Stimulated activated CD8-positive, alpha-beta memory T cell treated with anti-CD3 and anti-CD28 coated beads, Interleukin-15, amount 100 ng/mL, for 24 hours (primary cell): ENCODE measurements around the gene WDR53.
A peak's percentile ranks its signal among the peaks of the same experiment; 100 is the strongest.
"Not testable (repeated sequence)": the region's sequence is repeated elsewhere in the genome, so short reads cannot be mapped to it uniquely, and the experiment has no call there.

Source experiments
- DNase-seq: peaks from one replicate; pipeline ENCODE4 v3.0.0-alpha.2; 2020; ENCODE audit warnings: low read depth

Gene WDR53

GRCh38 chr3:196558476-196558875 is 9.9 kb downstream of the WDR53 start:
- no peak for DNase-seq

DNA sequence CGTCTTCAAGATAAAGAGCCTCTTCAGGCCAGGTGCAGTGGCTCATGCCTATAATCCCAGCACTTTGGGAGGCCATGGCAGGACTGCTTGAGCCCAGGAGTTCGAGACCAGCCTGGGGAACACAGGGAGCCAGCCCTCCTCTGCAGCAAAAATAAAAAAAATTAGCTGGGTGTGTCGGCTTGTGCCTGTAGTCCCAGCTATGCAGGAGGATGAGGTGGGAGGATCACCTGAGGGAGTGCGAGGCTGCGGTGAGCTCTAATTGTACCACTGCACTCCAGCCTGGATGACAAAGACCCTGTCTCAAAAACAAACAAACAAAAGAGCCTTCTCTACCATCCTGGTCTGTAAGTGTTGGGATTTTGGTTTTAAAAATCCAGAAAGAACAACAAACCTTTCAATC is 11.1 kb downstream of the WDR53 start:
- no peak for DNase-seq

DNA sequence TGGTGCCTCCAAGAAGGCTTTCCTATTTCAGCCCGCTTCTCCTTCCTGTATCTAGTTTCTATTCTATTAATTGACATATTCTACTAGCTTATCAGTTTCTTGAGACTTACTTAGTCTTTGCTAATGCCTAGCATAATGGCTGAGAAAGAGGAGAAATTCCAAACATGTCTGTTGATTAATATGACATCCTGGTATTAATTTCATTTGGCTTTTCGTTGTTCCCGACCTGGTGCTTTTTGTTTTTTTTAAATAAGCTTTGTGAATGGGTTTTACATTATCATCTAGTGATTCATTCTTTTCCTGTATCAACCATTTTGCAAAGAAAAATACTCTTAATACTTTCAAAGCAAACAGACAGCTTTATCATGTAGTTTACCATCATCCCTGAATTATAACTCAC is 13.1 kb downstream of the WDR53 start:
- DNase-seq, result no peak

DNA sequence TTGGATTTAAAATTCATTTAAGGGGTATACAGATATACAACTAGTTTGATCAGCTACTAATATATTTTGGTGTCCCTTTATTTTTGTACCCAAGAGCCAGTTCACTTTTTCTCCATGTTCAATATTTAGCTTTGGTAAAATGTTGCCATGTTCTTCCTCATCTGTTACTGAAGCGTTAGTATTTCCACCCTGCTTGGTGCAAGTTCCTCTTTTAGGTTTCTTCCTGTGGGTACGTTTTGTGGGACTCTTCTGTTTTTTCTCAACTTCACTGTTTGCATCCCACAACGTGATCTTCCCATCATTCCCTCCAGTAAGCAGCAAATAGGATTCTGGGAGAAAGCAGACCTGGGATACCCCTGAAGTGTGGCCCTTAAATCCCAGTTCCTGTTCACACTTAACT is 14.1 kb downstream of the WDR53 start:
- DNase-seq, result no peak

DNA sequence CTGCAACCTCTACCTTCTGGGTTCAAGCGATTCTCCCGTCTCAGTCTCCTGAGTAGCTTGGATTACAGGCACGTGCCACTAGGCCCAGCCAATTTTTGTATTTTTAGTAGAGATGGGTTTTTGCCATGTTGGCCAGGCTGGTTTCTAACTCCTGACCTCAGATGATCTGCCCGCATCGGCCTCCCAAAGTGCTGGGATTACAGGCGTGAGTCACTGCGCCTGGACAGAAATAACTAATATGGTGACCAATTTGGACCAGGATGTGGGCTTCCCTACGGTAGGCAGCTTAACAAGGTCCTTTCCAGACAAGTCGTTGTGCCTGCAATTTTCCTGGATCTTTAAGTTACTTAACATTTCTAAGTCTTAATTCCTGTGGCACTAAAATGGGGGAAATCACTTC is 14.8 kb downstream of the WDR53 start:
- no peak for DNase-seq

GRCh38 chr3:196552253-196552652 is 16.1 kb downstream of the WDR53 start:
- DNase-seq, result no peak

- DNase-seq, result not testable (repeated sequence)
These were observed 18.2 kb downstream of the WDR53 start for GRCh38 chr3:196550172-196550571.

DNA sequence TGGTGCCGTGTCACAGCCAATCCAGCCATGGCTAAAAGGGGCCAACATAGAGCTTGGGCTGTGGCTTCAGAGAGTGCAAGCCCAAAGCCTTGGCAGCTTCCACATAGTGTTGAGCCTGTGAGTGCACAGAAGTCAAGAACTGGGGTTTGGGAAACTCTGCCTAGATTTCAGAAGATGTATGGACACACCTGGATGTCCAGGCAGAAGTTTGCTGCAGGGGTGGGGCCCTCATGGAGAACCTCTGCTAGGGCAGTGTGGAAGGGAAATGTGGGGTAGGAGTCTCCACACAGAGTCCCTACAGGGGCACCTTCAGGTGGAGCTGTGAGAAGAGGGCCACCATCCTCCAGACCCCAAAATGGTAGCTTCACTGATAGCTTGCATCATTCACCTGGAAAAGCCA is 19.0 kb downstream of the WDR53 start:
- not testable (repeated sequence) for DNase-seq

GRCh38 chr3:196547067-196547466 is 21.3 kb downstream of the WDR53 start:
- no peak for DNase-seq

DNA sequence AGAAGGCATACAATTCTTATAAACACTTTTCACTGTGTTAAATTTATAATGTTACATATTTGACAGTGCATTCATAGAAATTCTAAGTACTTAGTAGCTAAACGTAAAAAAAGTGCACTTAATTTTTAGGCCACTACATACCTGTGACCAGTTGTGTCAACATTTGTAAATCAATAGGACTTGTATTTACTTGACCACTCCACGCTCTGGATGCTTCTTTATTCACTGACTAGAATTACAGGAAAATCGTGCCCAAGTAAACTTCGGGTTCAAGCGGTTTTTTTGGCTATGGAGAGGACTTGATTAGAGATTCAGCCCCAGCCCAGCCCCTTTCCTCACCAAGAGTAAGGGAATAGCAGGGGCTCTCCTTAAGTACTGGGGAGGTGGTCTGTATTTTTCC is 21.8 kb downstream of the WDR53 start:
- DNase-seq, result no peak

DNA sequence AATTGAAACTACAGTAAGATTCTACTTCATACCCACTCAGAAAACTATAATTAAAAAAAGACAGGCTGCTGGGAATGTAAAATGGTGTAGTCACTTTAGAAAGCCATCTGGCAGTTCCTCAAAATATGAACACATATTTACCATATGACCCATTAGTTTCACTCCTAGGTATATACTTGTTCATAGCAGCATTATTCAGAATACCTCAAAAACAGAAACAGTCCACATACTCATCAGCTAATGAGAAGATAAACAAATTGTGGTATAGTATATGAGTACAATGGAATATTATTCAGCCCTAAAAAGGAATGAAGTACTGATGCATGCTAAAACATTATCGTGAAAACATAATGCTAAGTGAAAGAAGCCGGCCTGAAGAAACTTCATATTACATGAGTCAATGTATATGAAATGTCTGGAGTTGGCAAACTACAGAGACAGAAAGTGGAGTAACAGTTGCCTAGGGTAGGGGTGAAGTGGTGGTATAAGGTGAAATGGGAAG is 23.8 kb downstream of the WDR53 start:
- DNase-seq, result no peak

GRCh38 chr3:196541684-196542445 is 26.5 kb downstream of the WDR53 start:
- DNase-seq, result no peak

- peak; percentile 33 for DNase-seq
These were observed 30.9 kb downstream of the WDR53 start for GRCh38 chr3:196537319-196537984.

DNA sequence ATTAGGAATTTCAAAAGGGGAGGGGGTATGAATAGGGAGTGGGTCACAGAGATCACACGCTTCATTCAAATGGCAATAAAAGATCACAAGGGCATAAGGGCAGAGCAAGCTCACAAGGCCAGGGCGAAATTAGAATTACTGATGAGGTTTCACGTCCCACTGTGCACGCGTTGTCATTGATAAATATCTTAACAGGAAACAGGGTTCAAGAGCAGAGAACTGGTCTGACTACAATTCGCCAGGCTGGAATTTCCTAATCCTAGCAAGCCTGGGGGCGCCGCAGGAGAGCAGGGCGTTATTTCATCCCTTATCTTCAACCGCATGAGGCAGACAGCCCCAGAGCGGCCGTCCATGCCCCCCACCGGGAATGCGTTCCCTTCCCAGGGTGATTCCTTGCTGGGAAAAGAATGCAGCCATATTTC is 35.1 kb downstream of the WDR53 start:
- no peak for DNase-seq

- no peak for DNase-seq
These were observed 36.9 kb downstream of the WDR53 start for GRCh38 chr3:196531418-196531817.

GRCh38 chr3:196528639-196529233 is 39.6 kb downstream of the WDR53 start:
- peak; percentile 88 for DNase-seq

- DNase-seq, result no peak
These were observed 43.2 kb downstream of the WDR53 start for GRCh38 chr3:196525141-196525540.

DNA sequence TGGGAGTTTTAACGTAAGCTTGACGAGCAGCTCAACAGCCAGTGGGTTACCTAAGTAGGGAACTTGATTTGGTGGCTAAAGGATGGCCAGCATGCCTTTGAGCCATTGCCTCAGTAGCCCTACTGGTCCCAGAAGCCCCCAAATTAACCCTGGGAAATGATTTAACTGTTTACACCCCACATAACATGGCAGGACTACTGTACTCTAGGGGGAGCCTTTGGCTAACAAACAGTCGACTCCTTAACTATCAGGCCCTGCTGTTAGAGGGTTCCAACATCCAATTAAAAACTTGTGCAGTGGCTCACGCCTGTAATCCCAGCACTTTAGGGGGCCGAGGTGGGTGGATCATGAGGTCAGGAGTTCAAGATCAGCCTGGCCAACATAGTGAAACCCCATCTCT is 43.8 kb downstream of the WDR53 start:
- DNase-seq, result no peak

DNA sequence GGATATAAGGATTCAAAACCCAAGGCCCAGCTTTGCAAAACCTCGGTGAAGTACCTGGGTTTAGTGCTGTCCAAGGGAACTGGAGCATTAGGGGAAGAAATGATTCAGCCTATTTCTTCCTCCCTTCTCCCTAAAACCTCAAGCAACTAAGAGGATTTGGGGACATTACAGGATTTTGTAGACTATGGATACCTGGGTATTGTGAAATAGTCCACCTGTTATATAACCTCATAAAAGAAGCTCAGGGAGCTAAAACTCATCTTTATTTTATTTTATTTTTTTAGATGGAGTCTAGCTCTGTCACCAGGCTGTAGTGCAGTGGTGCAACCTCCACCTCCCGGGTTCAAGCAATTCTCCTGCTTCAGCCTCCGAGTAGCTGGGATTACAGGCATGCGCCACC is 44.5 kb downstream of the WDR53 start:
- DNase-seq, result no peak

GRCh38 chr3:196521291-196521690 is 47.1 kb downstream of the WDR53 start:
- not testable (repeated sequence) for DNase-seq

- DNase-seq, result no peak
These were observed 48.7 kb downstream of the WDR53 start for GRCh38 chr3:196519718-196520082.

DNA sequence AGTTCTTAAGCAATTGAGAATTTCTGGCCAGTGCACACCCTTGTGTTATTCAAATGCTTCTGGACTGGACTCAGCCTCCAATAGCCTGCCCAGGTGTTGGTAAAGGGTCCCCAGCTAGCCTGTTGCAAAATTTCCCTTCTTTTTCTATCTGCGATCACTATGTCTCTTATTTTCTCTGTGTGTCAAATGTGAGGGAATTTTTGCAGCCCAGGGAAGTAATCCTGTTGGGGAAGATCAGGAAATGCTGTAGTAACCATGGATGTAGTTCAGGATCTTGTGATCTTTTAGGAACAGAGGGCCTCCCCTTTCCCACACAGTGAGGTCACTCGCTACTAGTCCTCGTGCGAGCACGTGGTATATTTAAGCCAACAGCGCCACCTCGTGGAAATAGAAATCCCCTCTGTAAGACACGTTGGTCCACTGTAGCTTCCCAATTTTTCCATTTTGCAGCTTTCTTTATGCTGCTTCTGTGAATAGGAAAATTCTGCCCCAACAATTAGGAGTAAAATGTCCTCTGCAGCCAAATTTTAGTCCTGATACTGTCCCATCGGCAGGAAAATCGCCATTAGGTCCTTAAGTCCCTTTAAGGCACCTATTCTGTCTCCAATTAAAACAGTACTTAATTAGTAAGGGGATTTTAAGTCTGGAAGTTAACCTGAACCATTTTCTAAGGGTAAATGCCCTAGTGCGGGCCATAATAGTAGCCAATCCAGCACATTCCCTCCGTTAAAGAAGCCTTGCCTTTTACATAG is 49.2 kb downstream of the WDR53 start:
- DNase-seq, result no peak

GRCh38 chr3:196517919-196518318 is 50.4 kb downstream of the WDR53 start:
- DNase-seq, result no peak
